Gastroesophageal sphincter (tissue), 4 donors: ENCODE data around the gene ZBTB3. TPM values are rescaled to one million over a fixed set of nuclear protein-coding genes. Genes with fewer than 3 reads are reported as not detected.

Experiments
- ATAC-seq: fragments of 150-250 bp; one replicate; pipeline ENCODE4 v1.9.1; 2016; ENCODE audit warnings: mild to moderate bottlenecking, moderate library complexity
- H3K27ac ChIP-seq, 4 donors: fragments of 200-600 bp; sonication (generic) in 3 of 4; 1 replicate in 3 of 4; 2 replicates in 1 of 4; pipeline ENCODE4 v1.5.1; 2016 to 2019
- H3K27me3 ChIP-seq: fragments of 200-600 bp; sonication (generic); one replicate; pipeline ENCODE4 v1.5.1; 2019
- H3K36me3 ChIP-seq, 2 donors: fragments of 200-600 bp; sonication (generic); one replicate each; pipeline ENCODE4 v1.5.1; 2019; ENCODE audit warnings: control low read depth in 1 of 2
- H3K4me1 ChIP-seq, 3 donors: fragments of 200-600 bp; sonication (generic); 1 replicate in 2 of 3; 2 replicates in 1 of 3; pipeline ENCODE4 v1.5.1; 2016 to 2019; ENCODE audit warnings: control low read depth in 2 of 3
- H3K4me3 ChIP-seq, 2 donors: fragments of 200-600 bp; sonication (generic); one replicate each; pipeline ENCODE4 v1.5.1; 2019; ENCODE audit warnings: mild to moderate bottlenecking in 1 of 2, moderate library complexity in 1 of 2
- H3K9me3 ChIP-seq, 3 donors: fragments of 200-600 bp; sonication (generic); one replicate each; pipeline ENCODE4 v1.5.1; 2017 to 2019; ENCODE audit warnings: control low read depth in 2 of 3
- EP300 ChIP-seq: sonication (generic); formaldehyde crosslinking; IDR thresholded peaks from one replicate; pipeline ENCODE4 v1.6.1; 2017; ENCODE audit warnings: antibody characterized with exemption, mild to moderate bottlenecking
- POLR2A ChIP-seq, 2 donors: fragments of 450-650 bp; IDR thresholded peaks; one replicate each; pipeline ENCODE4 v1.6.1; 2017; ENCODE audit warnings: antibody characterized with exemption in 2 of 2, mild to moderate bottlenecking in 2 of 2, moderate library complexity in 1 of 2
- POLR2AphosphoS5 ChIP-seq: sonication (generic); formaldehyde crosslinking; IDR thresholded peaks from one replicate; pipeline ENCODE4 v1.6.1; 2017; ENCODE audit warnings: antibody characterized with exemption
- WGBS, 2 donors: methylation state at CpG; one replicate each; pipeline ENCODE4 v1.1.5; 2018; ENCODE audit warnings: low coverage in 1 of 2; 5-methylcytosine and 5-hydroxymethylcytosine counted together
- total RNA-seq, 4 donors: library from RNA; depleted of rRNA; stranded (reverse); fragments of >200 nt; gene quantifications; one replicate each; pipeline ENCODE4 v1.1.0, GENCODE V29; 2016
- TF ChIP-seq, protein P1 (sequence below), 4 experiments: fragments of 200-600 bp in 2 of 4; fragments of 450-650 bp in 2 of 4; sonication (generic) in 1 of 4; IDR thresholded peaks; one replicate each; pipeline ENCODE4 v1.5.1; 2017 to 2019; ENCODE audit warnings: antibody characterized with exemption in 4 of 4, mild to moderate bottlenecking in 2 of 4, moderate library complexity in 2 of 4

ZBTB3 gene
- total RNA-seq, 4 donors from 2014 or later: 8.8 to 15.8 (median 12.3) TPM

DNA sequence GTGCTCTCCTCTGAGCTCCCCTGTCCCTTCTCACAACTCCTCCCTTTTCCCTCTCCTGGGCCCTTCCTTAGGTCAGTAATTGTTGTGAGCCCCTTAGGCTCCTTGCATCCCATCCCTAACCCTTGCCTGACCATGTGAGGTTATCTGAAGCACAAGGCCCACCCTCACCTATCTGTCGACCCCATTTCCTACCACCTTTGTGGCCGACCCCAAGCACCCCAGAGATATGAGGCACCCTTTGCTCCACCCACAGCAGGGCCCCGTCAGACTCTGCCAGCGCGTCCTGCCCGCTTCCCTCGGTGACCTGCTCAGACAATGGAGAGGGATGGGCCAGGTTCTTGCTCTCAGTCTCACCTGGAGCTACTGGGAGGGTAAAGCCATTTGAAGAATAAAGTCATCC lies 45.2 kb downstream of the ZBTB3 start:
- WGBS, 2 donors: 2 to 17% methylated on average over 2 to 7 of the region's 7 CpGs
- Histone ChIP-seq H3K4me1 (peaks cover 0 to 61% (median 29%) of the 10 kb centered on the region in 3 donors), H3K27ac (peak overlapping the region; percentile 65 to 95 (median 94)), H3K4me3 (peak overlapping the region; percentile 44 to 68), H3K9me3 (no peaks in the 10 kb centered on the region), H3K27me3 (no peaks in the 10 kb centered on the region), H3K36me3 (peaks cover 0 to 37% of the 10 kb centered on the region in 2 donors)
- no peak for ATAC-seq
- TF ChIP-seq EP300 (no peak), POLR2A (IDR thresholded peaks at IDR 0.05) (no peak), POLR2AphosphoS5 (no peak)
- TF ChIP-seq, protein P1, sequence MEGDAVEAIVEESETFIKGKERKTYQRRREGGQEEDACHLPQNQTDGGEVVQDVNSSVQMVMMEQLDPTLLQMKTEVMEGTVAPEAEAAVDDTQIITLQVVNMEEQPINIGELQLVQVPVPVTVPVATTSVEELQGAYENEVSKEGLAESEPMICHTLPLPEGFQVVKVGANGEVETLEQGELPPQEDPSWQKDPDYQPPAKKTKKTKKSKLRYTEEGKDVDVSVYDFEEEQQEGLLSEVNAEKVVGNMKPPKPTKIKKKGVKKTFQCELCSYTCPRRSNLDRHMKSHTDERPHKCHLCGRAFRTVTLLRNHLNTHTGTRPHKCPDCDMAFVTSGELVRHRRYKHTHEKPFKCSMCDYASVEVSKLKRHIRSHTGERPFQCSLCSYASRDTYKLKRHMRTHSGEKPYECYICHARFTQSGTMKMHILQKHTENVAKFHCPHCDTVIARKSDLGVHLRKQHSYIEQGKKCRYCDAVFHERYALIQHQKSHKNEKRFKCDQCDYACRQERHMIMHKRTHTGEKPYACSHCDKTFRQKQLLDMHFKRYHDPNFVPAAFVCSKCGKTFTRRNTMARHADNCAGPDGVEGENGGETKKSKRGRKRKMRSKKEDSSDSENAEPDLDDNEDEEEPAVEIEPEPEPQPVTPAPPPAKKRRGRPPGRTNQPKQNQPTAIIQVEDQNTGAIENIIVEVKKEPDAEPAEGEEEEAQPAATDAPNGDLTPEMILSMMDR (IDR thresholded peaks at IDR 0.05): no peak

DNA sequence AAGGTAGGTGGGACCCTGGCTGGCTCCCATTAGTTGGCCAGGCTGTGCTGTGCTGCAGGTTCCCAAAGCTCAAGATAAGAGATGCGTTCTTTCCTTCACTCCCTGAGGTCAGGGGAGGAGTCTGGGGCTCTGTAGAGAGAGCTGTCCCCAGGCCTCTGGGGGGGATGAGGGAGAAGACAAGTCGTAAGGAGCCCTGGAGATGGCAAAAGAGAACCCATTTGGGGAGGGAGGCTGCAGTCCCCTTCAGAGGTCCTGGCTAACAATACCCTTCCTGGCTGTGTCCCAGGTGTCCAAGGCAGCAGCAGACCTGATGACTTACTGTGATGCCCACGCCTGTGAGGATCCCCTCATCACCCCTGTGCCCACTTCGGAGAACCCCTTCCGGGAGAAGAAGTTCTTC lies 45.6 kb downstream of the ZBTB3 start:
- no peaks in the 10 kb centered on the region for H3K27me3 ChIP-seq
- H3K36me3 ChIP-seq: peaks cover 0 to 33% of the 10 kb centered on the region in 2 donors
- no peaks in the 10 kb centered on the region for H3K9me3 ChIP-seq
- 48 to 70% methylated on average over 2 to 5 of the region's 5 CpGs for WGBS, 2 donors
- H3K27ac ChIP-seq: peak overlapping the region in 3 of 4 donors; percentile 93 to 95 (median 94)
- H3K4me3 ChIP-seq: peak overlapping the region in 1 of 2 donors; percentile 68
- H3K4me1 ChIP-seq: peaks cover 0 to 59% (median 29%) of the 10 kb centered on the region in 3 donors
- no peak for ATAC-seq
- TF ChIP-seq, protein P1 (IDR thresholded peaks at IDR 0.05): no peak
- TF ChIP-seq POLR2AphosphoS5: no peak
- TF ChIP-seq POLR2A (IDR thresholded peaks at IDR 0.05): no peak
- no peak for TF ChIP-seq EP300

DNA sequence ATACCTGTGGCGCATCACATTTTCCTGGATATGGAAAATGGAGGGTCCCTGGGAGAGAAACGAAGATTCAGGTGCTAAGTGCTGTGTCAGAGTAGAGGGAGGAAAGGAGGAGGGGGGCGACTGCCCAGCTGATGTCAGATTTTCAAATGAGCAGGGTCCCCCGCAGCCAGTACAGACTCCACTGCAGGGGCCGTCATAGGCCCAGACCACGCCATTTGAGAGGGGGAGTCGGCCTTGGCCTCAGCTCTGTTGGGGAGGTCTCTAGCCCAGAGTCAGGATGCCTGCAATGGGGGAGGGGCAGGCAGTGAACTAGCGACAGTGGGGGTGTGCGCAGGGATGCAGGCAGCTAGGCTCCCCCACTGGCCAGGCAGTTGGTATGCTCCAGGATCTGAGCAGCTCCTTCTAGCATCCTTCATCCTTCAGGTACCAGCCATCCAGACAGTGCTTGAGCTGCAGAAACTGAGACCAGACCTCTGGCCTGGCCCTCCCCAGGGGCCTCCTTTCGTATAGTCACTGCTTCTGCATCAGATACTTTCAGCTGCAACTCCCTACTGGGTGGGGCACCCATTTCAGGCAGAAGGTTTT lies 46.6 kb downstream of the ZBTB3 start, which contains the start of the genes BSCL2 and GNG3:
Gene BSCL2, minus strand, starts transcription at position 148 of the 585 bp plus-strand sequence. CDS start 229 bp downstream, outside the sequence.
Gene GNG3, plus strand, starts transcription at position 400 of the 585 bp plus-strand sequence. CDS start 620 bp downstream, outside the sequence.
- Histone ChIP-seq H3K36me3 (peaks cover 0 to 27% of the 10 kb centered on the region in 2 donors), H3K27me3 (no peaks in the 10 kb centered on the region), H3K27ac (peak within 1 kb of the TSS; percentile 34 to 95 (median 94)), H3K4me3 (peak within 1 kb of the TSS; percentile 27 to 68), H3K4me1 (peaks cover 0 to 50% (median 29%) of the 10 kb centered on the region in 3 donors), H3K9me3 (no peaks in the 10 kb centered on the region)
- ATAC-seq: no peak
- 100% methylated on average over 1 of the region's 10 CpGs for WGBS, 2 donors
- TF ChIP-seq POLR2AphosphoS5 (no peak), EP300 (no peak), POLR2A (IDR thresholded peaks at IDR 0.05) (no peak)
- TF ChIP-seq, protein P1 (IDR thresholded peaks at IDR 0.05): no peak

DNA sequence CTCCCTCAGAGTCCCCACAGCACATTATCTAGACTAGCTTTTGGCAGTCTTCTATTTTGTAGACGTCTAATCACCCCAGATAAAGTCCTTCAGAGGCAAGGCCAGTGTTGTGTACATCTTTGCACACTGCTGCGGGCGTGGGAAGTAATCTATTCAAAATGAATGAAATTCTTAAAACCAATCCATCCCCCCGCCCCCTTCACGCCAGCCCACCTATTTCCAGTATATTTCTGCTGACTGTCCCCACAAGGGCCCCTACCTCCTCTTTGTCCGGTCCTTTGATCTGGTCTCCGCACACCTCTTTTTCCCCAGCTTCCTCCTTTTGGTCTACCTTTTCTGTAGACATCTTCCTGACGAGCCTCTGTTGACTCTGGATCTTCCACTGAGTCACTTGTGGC lies 47.1 kb downstream of the ZBTB3 start:
- no peak for ATAC-seq
- H3K36me3 ChIP-seq: peaks cover 0 to 27% of the 10 kb centered on the region in 2 donors
- peaks cover 0 to 50% (median 29%) of the 10 kb centered on the region in 3 donors for H3K4me1 ChIP-seq
- H3K9me3 ChIP-seq: no peaks in the 10 kb centered on the region
- TF ChIP-seq EP300 (no peak), POLR2A (IDR thresholded peaks at IDR 0.05) (no peak), POLR2AphosphoS5 (no peak)
- TF ChIP-seq, protein P1 (IDR thresholded peaks at IDR 0.05): no peak
- no peaks in the 10 kb centered on the region for H3K27me3 ChIP-seq
- 68 to 78% methylated on average over 7 to 8 of the region's 8 CpGs for WGBS, 2 donors
- H3K4me3 ChIP-seq: peak overlapping the region in 1 of 2 donors; percentile 62
- H3K27ac ChIP-seq: peak overlapping the region; percentile 34 to 95 (median 92)
